ENCODE data around the gene DCPS.

Gene DCPS

GRCh38 chr11:126327281-126328000 lies 23.6 kb downstream of the DCPS start:
- Histone ChIP-seq H2AK5ac (ENCODE audit: low read length) (no peak overlapping the region), H2AFZ (ENCODE audit: insufficient read depth, low read length, poor library complexity) (no peak overlapping the region), H2BK12ac (ENCODE audit: low read length) (no peak overlapping the region), H3K27ac (ENCODE audit: low read depth, low read length) (no peak overlapping the region), H3K4me1 (ENCODE audit: control insufficient read depth in 1 of 2, insufficient read depth in 2 of 2, low read length in 2 of 2) (peaks cover 5 to 7% of the 10 kb centered on the region in 2 experiments), H3K27me3 (ENCODE audit: insufficient read depth, low read length) (no peaks in the 10 kb centered on the region), H3K23ac (ENCODE audit: low read length) (no peak overlapping the region), H3K4me3 (ENCODE audit: low read depth, low read length) (no peak overlapping the region), H3K18ac (ENCODE audit: low read length) (no peak overlapping the region), H3K14ac (ENCODE audit: low read length) (no peak overlapping the region), H3K4ac (ENCODE audit: low read depth, low read length) (no peak overlapping the region), H4K91ac (ENCODE audit: low read depth, low read length) (no peak overlapping the region), H3K79me2 (ENCODE audit: control insufficient read depth, insufficient read depth, low read length, poor library complexity) (no peaks in the 10 kb centered on the region), H4K12ac (ENCODE audit: low read depth, low read length) (no peak overlapping the region), H3K36me3 (ENCODE audit: control insufficient read depth in 1 of 2, insufficient read depth in 2 of 2, low read length in 2 of 2) (peaks cover 6% of the 10 kb centered on the region in 2 experiments), H3K9me3 (ENCODE audit: insufficient read depth, low read depth, low read length) (peaks cover 1% of the 10 kb centered on the region), H4K8ac (ENCODE audit: low read depth, low read length) (no peak overlapping the region), H3K9ac (ENCODE audit: low read length) (no peak overlapping the region), H2BK5ac (ENCODE audit: low read depth, low read length, poor library complexity) (no peak overlapping the region), H3K79me1 (ENCODE audit: low read length) (no peaks in the 10 kb centered on the region), H2BK120ac (ENCODE audit: insufficient read depth, low read length, poor library complexity) (no peak overlapping the region), H3K4me2 (ENCODE audit: low read length) (no peak overlapping the region)
- WGBS (ENCODE audit: extremely low coverage, insufficient coverage, insufficient read length), result no CpG with 5 or more reads among the region's 17 CpGs
- no peak for DNase-seq

DNA sequence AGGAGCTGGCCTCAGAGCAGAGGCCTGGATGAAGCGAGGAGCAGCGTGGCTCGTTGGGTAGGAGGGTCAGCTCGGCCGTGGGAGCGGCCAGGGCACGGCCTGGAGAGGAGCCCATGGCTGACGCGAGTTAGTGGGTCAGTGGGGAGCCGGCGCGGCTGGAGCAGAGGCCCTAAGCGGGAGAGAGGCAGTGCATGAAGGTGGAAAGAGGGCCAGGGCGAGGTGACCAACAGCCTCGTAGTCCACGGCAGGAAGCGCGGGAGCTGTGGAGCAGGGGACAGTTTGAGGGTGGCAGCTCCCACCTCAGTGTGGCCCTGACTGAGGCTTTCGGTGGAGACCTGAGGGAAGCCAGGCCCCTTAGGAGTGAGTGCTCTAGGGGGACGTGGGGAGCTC lies 24.1 kb downstream of the DCPS start:
- peaks cover 6% of the 10 kb centered on the region in 2 experiments for H3K36me3 ChIP-seq (ENCODE audit: control insufficient read depth in 1 of 2, insufficient read depth in 2 of 2, low read length in 2 of 2)
- no CpG with 5 or more reads among the region's 20 CpGs for WGBS (ENCODE audit: extremely low coverage, insufficient coverage, insufficient read length)
- no peak overlapping the region for H3K4ac ChIP-seq (ENCODE audit: low read depth, low read length)
- H3K4me2 ChIP-seq (ENCODE audit: low read length), result no peak overlapping the region
- H3K27ac ChIP-seq (ENCODE audit: low read depth, low read length), result no peak overlapping the region
- no peaks in the 10 kb centered on the region for H3K79me1 ChIP-seq (ENCODE audit: low read length)
- H3K9me3 ChIP-seq (ENCODE audit: insufficient read depth, low read depth, low read length), result peaks cover 1% of the 10 kb centered on the region
- no peaks in the 10 kb centered on the region for H3K79me2 ChIP-seq (ENCODE audit: control insufficient read depth, insufficient read depth, low read length, poor library complexity)
- H2BK12ac ChIP-seq (ENCODE audit: low read length), result no peak overlapping the region
- H3K18ac ChIP-seq (ENCODE audit: low read length), result no peak overlapping the region
- H3K27me3 ChIP-seq (ENCODE audit: insufficient read depth, low read length), result no peaks in the 10 kb centered on the region
- H4K8ac ChIP-seq (ENCODE audit: low read depth, low read length), result no peak overlapping the region
- no peak for DNase-seq
- H4K91ac ChIP-seq (ENCODE audit: low read depth, low read length), result no peak overlapping the region
- no peak overlapping the region for H2AK5ac ChIP-seq (ENCODE audit: low read length)
- no peak overlapping the region for H3K14ac ChIP-seq (ENCODE audit: low read length)
- H3K9ac ChIP-seq (ENCODE audit: low read length), result no peak overlapping the region
- peaks cover 5 to 7% of the 10 kb centered on the region in 2 experiments for H3K4me1 ChIP-seq (ENCODE audit: control insufficient read depth in 1 of 2, insufficient read depth in 2 of 2, low read length in 2 of 2)
- no peak overlapping the region for H3K23ac ChIP-seq (ENCODE audit: low read length)
- no peak overlapping the region for H2BK5ac ChIP-seq (ENCODE audit: low read depth, low read length, poor library complexity)
- no peak overlapping the region for H4K12ac ChIP-seq (ENCODE audit: low read depth, low read length)
- no peak overlapping the region for H2BK120ac ChIP-seq (ENCODE audit: insufficient read depth, low read length, poor library complexity)
- no peak overlapping the region for H2AFZ ChIP-seq (ENCODE audit: insufficient read depth, low read length, poor library complexity)
- H3K4me3 ChIP-seq (ENCODE audit: low read depth, low read length), result no peak overlapping the region

DNA sequence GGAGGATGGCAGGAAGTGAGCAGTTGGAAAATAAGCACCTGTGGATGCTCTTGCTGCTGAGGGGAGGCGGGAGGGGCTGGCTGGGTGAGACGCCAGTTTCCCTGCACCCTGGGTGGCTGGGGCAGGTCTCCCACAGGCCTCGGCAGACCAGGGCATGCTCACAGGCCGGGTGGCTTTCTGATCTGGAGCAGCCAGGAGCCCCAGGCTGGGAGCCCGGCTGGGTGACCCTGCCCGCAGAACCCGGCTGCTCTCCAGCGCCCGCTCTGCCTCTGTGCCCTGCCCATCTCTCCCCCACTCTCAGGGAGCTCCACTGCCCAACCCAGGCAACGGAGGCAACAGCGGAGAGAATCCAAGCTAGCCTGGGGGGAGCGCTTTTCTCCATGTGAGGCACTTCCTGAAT lies 24.6 kb downstream of the DCPS start:
- H3K27me3 ChIP-seq (ENCODE audit: insufficient read depth, low read length), result no peaks in the 10 kb centered on the region
- H2BK120ac ChIP-seq (ENCODE audit: insufficient read depth, low read length, poor library complexity), result peak overlapping the region; percentile 7
- H3K9me3 ChIP-seq (ENCODE audit: insufficient read depth, low read depth, low read length), result peaks cover 1% of the 10 kb centered on the region
- no peak overlapping the region for H4K8ac ChIP-seq (ENCODE audit: low read depth, low read length)
- H3K4me1 ChIP-seq (ENCODE audit: control insufficient read depth in 1 of 2, insufficient read depth in 2 of 2, low read length in 2 of 2), result peaks cover 8 to 11% of the 10 kb centered on the region in 2 experiments
- no peak overlapping the region for H2BK5ac ChIP-seq (ENCODE audit: low read depth, low read length, poor library complexity)
- H3K18ac ChIP-seq (ENCODE audit: low read length), result no peak overlapping the region
- peaks cover 6% of the 10 kb centered on the region in 2 experiments for H3K36me3 ChIP-seq (ENCODE audit: control insufficient read depth in 1 of 2, insufficient read depth in 2 of 2, low read length in 2 of 2)
- WGBS (ENCODE audit: extremely low coverage, insufficient coverage, insufficient read length), result no CpG with 5 or more reads among the region's 12 CpGs
- no peak overlapping the region for H2AK5ac ChIP-seq (ENCODE audit: low read length)
- no peak overlapping the region for H3K4me2 ChIP-seq (ENCODE audit: low read length)
- H2BK12ac ChIP-seq (ENCODE audit: low read length), result no peak overlapping the region
- H2AFZ ChIP-seq (ENCODE audit: insufficient read depth, low read length, poor library complexity), result no peak overlapping the region
- no peak overlapping the region for H3K23ac ChIP-seq (ENCODE audit: low read length)
- H3K4ac ChIP-seq (ENCODE audit: low read depth, low read length), result no peak overlapping the region
- H3K14ac ChIP-seq (ENCODE audit: low read length), result no peak overlapping the region
- no peaks in the 10 kb centered on the region for H3K79me1 ChIP-seq (ENCODE audit: low read length)
- DNase-seq, result no peak
- H4K12ac ChIP-seq (ENCODE audit: low read depth, low read length), result no peak overlapping the region
- H3K4me3 ChIP-seq (ENCODE audit: low read depth, low read length), result no peak overlapping the region
- no peak overlapping the region for H4K91ac ChIP-seq (ENCODE audit: low read depth, low read length)
- H3K27ac ChIP-seq (ENCODE audit: low read depth, low read length), result no peak overlapping the region
- H3K79me2 ChIP-seq (ENCODE audit: control insufficient read depth, insufficient read depth, low read length, poor library complexity), result no peaks in the 10 kb centered on the region
- H3K9ac ChIP-seq (ENCODE audit: low read length), result no peak overlapping the region

- Histone ChIP-seq H3K27ac (ENCODE audit: low read depth, low read length) (no peak overlapping the region), H3K18ac (ENCODE audit: low read length) (no peak overlapping the region), H3K9me3 (ENCODE audit: insufficient read depth, low read depth, low read length) (peaks cover 1% of the 10 kb centered on the region), H4K12ac (ENCODE audit: low read depth, low read length) (no peak overlapping the region), H2BK120ac (ENCODE audit: insufficient read depth, low read length, poor library complexity) (no peak overlapping the region), H3K14ac (ENCODE audit: low read length) (no peak overlapping the region), H3K4me1 (ENCODE audit: control insufficient read depth in 1 of 2, insufficient read depth in 2 of 2, low read length in 2 of 2) (peaks cover 9 to 16% of the 10 kb centered on the region in 2 experiments), H4K8ac (ENCODE audit: low read depth, low read length) (no peak overlapping the region), H3K9ac (ENCODE audit: low read length) (no peak overlapping the region), H3K23ac (ENCODE audit: low read length) (no peak overlapping the region), H3K4ac (ENCODE audit: low read depth, low read length) (no peak overlapping the region), H3K4me3 (ENCODE audit: low read depth, low read length) (no peak overlapping the region), H3K27me3 (ENCODE audit: insufficient read depth, low read length) (no peaks in the 10 kb centered on the region), H2BK5ac (ENCODE audit: low read depth, low read length, poor library complexity) (no peak overlapping the region), H4K91ac (ENCODE audit: low read depth, low read length) (no peak overlapping the region), H3K79me1 (ENCODE audit: low read length) (no peaks in the 10 kb centered on the region), H2BK12ac (ENCODE audit: low read length) (no peak overlapping the region), H2AK5ac (ENCODE audit: low read length) (no peak overlapping the region), H3K79me2 (ENCODE audit: control insufficient read depth, insufficient read depth, low read length, poor library complexity) (no peaks in the 10 kb centered on the region), H3K36me3 (ENCODE audit: control insufficient read depth in 1 of 2, insufficient read depth in 2 of 2, low read length in 2 of 2) (peaks cover 6% of the 10 kb centered on the region in 2 experiments), H3K4me2 (ENCODE audit: low read length) (no peak overlapping the region), H2AFZ (ENCODE audit: insufficient read depth, low read length, poor library complexity) (no peak overlapping the region)
- no CpG with 5 or more reads among the region's 9 CpGs for WGBS (ENCODE audit: extremely low coverage, insufficient coverage, insufficient read length)
- no peak for DNase-seq
These were observed 25.2 kb downstream of the DCPS start for GRCh38 chr11:126328938-126329643.
